IMR-90 (cell line): ENCODE measurements around the gene PRRC2A. TPM values are rescaled to one million over a fixed set of nuclear protein-coding genes. Genes with fewer than 3 reads are reported as not detected.

Experiments used
- ATAC-seq: fragments of 200-7000 bp; cut with Tn5 transposase; 2 replicates; pipeline ENCODE4 v1.9.1; 2020; ENCODE audit warnings: low read depth, mild to moderate bottlenecking, moderate library complexity
- BruUV-seq: library from RNA; stranded (reverse); fragments of 400-500 nt; replicated peaks from 2 replicates; lab custom pipeline; 2021; lab: Mats Ljungman, UMichigan
- CTCF ChIA-PET: fragments of 300-600 bp; formaldehyde crosslinking; extraction: SDS; loops from one replicate; lab custom pipeline; 2021; ENCODE audit warnings: antibody characterized with exemption; lab: Yijun Ruan, JAX
- POLR2A ChIA-PET: fragments of 300-600 bp; sonication (Branson Sonifier 250); formaldehyde crosslinking; loops from one replicate; lab custom pipeline; 2022; ENCODE audit warnings: antibody characterized with exemption; ENCODE audit not compliant: unreplicated experiment; lab: Charles Lee
- DNase-seq: peaks from one replicate; pipeline ENCODE4 v3.0.0; 2013
- H2AFZ ChIP-seq: replicated peaks from 2 replicates; pipeline ENCODE3; 2013; ENCODE audit warnings: low read length, mild to moderate bottlenecking; ENCODE audit not compliant: poor library complexity
- H2AK5ac ChIP-seq: 2 replicates; pipeline ENCODE4 v1.6.1; 2013; ENCODE audit warnings: low read depth, low read length, inconsistent platforms
- H2AK9ac ChIP-seq: replicated peaks from 2 replicates; pipeline ENCODE3; 2013; ENCODE audit warnings: mild to moderate bottlenecking, low read depth, low read length, moderate library complexity; ENCODE audit not compliant: poor library complexity
- H2BK120ac ChIP-seq: 2 replicates; pipeline ENCODE4 v1.6.1; 2013; ENCODE audit warnings: low read depth, low read length, inconsistent platforms
- H2BK15ac ChIP-seq: 3 replicates; pipeline ENCODE4 v1.6.1; 2013; ENCODE audit warnings: low read depth, low read length, inconsistent platforms
- H2BK20ac ChIP-seq: 2 replicates; pipeline ENCODE4 v1.6.1; 2013; ENCODE audit warnings: low read depth, mild to moderate bottlenecking, inconsistent platforms, low read length, moderate library complexity
- H2BK5ac ChIP-seq: 2 replicates; pipeline ENCODE4 v1.6.1; 2013; ENCODE audit warnings: mild to moderate bottlenecking, low read depth, low read length, inconsistent platforms; ENCODE audit not compliant: poor library complexity, severe bottlenecking
- H3K14ac ChIP-seq: replicated peaks from 2 replicates; pipeline ENCODE4 v1.6.1; 2013; ENCODE audit warnings: low read depth, low read length, inconsistent platforms
- H3K18ac ChIP-seq: 2 replicates; pipeline ENCODE4 v1.6.1; 2013; ENCODE audit warnings: low read depth, low read length, control low read depth
- H3K23ac ChIP-seq: 2 replicates; pipeline ENCODE4 v1.6.1; 2013; ENCODE audit warnings: low read depth, low read length, inconsistent platforms
- H3K27ac ChIP-seq: 2 replicates; pipeline ENCODE4 v1.5.1; 2013; ENCODE audit warnings: mild to moderate bottlenecking, control low read depth, low read length; ENCODE audit not compliant: insufficient read depth
- H3K27me3 ChIP-seq: 2 replicates; pipeline ENCODE4 v1.6.1; 2013; ENCODE audit warnings: low read length; ENCODE audit not compliant: control insufficient read depth, insufficient read depth
- H3K36me3 ChIP-seq: 2 replicates; pipeline ENCODE4 v1.6.1; 2013; ENCODE audit warnings: low read length, mixed read lengths; ENCODE audit not compliant: control insufficient read depth, insufficient read depth
- H3K4ac ChIP-seq: 2 replicates; pipeline ENCODE4 v1.6.1; 2013; ENCODE audit warnings: low read depth, low read length, inconsistent platforms
- H3K4me1 ChIP-seq: 2 replicates; pipeline ENCODE4 v1.6.1; 2013; ENCODE audit warnings: low read length, mixed read lengths; ENCODE audit not compliant: control insufficient read depth, insufficient read depth
- H3K4me2 ChIP-seq: 2 replicates; pipeline ENCODE4 v1.6.1; 2013; ENCODE audit warnings: low read depth, mild to moderate bottlenecking, control low read depth, low read length, moderate library complexity
- H3K4me3 ChIP-seq: 2 replicates; pipeline ENCODE4 v1.5.1; 2013; ENCODE audit warnings: low read depth, mild to moderate bottlenecking, control low read depth, low read length, moderate library complexity; ENCODE audit not compliant: insufficient read depth
- H3K56ac ChIP-seq: 2 replicates; pipeline ENCODE4 v1.6.1; 2013; ENCODE audit warnings: low read length, inconsistent platforms; ENCODE audit not compliant: insufficient read depth; ENCODE audit errors: extremely low read depth
- H3K79me1 ChIP-seq, 2 experiments: 2 replicates each; pipeline ENCODE4 v1.6.1; 2013; ENCODE audit warnings: low read length in 2 of 2, inconsistent platforms in 1 of 2, low read depth in 1 of 2
- H3K9ac ChIP-seq: 2 replicates; pipeline ENCODE4 v1.6.1; 2013; ENCODE audit warnings: low read depth, low read length, control low read depth
- H3K9me1 ChIP-seq: 2 replicates; pipeline ENCODE4 v1.6.1; 2013; ENCODE audit warnings: low read length, inconsistent platforms; ENCODE audit not compliant: insufficient read depth
- H3K9me3 ChIP-seq: 2 replicates; pipeline ENCODE4 v1.6.1; 2013; ENCODE audit warnings: low read length; ENCODE audit not compliant: control insufficient read depth, insufficient read depth
- H4K20me1 ChIP-seq: 2 replicates; pipeline ENCODE4 v1.6.1; 2013; ENCODE audit warnings: low read length, inconsistent platforms; ENCODE audit not compliant: insufficient read depth
- H4K5ac ChIP-seq: 2 replicates; pipeline ENCODE4 v1.6.1; 2013; ENCODE audit warnings: mild to moderate bottlenecking, low read depth, low read length, control low read depth
- H4K8ac ChIP-seq, 2 experiments: 2 replicates each; pipeline ENCODE4 v1.6.1; 2013; ENCODE audit warnings: low read depth in 2 of 2, low read length in 2 of 2, control low read depth in 1 of 2, inconsistent platforms in 1 of 2
- H4K91ac ChIP-seq: 2 replicates; pipeline ENCODE4 v1.6.1; 2013; ENCODE audit warnings: low read depth, low read length, inconsistent platforms; ENCODE audit not compliant: insufficient read depth
- ELK1 ChIP-seq: fragments of 150-350 bp; IDR thresholded peaks from 2 replicates; pipeline ENCODE4 v1.6.1; 2016; ENCODE audit warnings: low read depth, mild to moderate bottlenecking, low read length, moderate library complexity, borderline replicate concordance
- FOS ChIP-seq: fragments of 150-350 bp; IDR thresholded peaks from 2 replicates; pipeline ENCODE4 v1.6.1; 2016; ENCODE audit warnings: low read depth, low read length
- MAZ ChIP-seq: IDR thresholded peaks from 2 replicates; pipeline ENCODE4 v1.6.1; 2012; ENCODE audit warnings: low read depth, mild to moderate bottlenecking, low read length, improper control_type of control experiment, moderate library complexity, borderline replicate concordance
- NFE2L2 ChIP-seq: fragments of 150-350 bp; IDR thresholded peaks from 2 replicates; pipeline ENCODE4 v1.6.1; 2016; ENCODE audit warnings: low read depth, mild to moderate bottlenecking, low read length
- RAD21 ChIP-seq: IDR thresholded peaks from 2 replicates; pipeline ENCODE4 v1.6.1; 2012; ENCODE audit warnings: low read length, improper control_type of control experiment
- RCOR1 ChIP-seq: IDR thresholded peaks from 2 replicates; pipeline ENCODE4 v1.6.1; 2012; ENCODE audit warnings: mild to moderate bottlenecking, low read length, improper control_type of control experiment; ENCODE audit not compliant: insufficient replicate concordance
- RFX5 ChIP-seq: IDR thresholded peaks from 2 replicates; pipeline ENCODE4 v1.8.0; 2012; ENCODE audit warnings: low read depth, mild to moderate bottlenecking, low read length, moderate library complexity
- WGBS, 2 experiments: methylation state at CpG; one replicate each; pipeline versions ENCODE4 v1.1.5 to v1.1.7; 2013; ENCODE audit warnings: missing lambda C conversion rate in 2 of 2; ENCODE audit not compliant: insufficient read length in 1 of 2; ENCODE audit errors: extremely low coverage in 2 of 2; 5-methylcytosine and 5-hydroxymethylcytosine counted together
- dilution Hi-C: fragments of 300-500 bp; cut with HindIII; formaldehyde crosslinking; loops from one replicate; pipeline ENCODE4 v1.14.3; 2018; ENCODE audit warnings: low sequenced_read_pairs; ENCODE audit not compliant: unreplicated experiment
- in situ Hi-C: fragments of 300-500 bp; cut with MboI; formaldehyde crosslinking; loops from 3 replicates; pipeline ENCODE4 v1.14.3; 2019; ENCODE audit warnings: low sequenced_read_pairs, inconsistent platforms, mixed read lengths
- intact Hi-C: fragments of 100-400 bp; cut with micrococcal nuclease; formaldehyde crosslinking; loops from 2 replicates; pipeline ENCODE4 v1.10.0; 2022
- polyA plus RNA-seq, 3 experiments: library from polyadenylated mRNA; depleted of rRNA; stranded (reverse); fragments of >200 nt; gene quantifications; 2 replicates each; pipeline ENCODE4 v1.2.3, GENCODE V29; 2012; ENCODE audit warnings: low replicate concordance in 1 of 3
- total RNA-seq: library from RNA; depleted of rRNA; stranded (reverse); fragments of >200 nt; gene quantifications from 2 replicates; pipeline ENCODE4 v1.2.3, GENCODE V29; 2012
- TF ChIP-seq, protein P1 (sequence below): conservative IDR thresholded peaks from 2 replicates; pipeline ENCODE4 v1.5.1; 2012; ENCODE audit warnings: mild to moderate bottlenecking, low read depth, low read length, improper control_type of control experiment

The PRRC2A gene
- total and polyA plus RNA-seq, 2 of the 4 experiments (the other 2 are of a cell fraction), result 7.7 to 88.6 TPM

DNA sequence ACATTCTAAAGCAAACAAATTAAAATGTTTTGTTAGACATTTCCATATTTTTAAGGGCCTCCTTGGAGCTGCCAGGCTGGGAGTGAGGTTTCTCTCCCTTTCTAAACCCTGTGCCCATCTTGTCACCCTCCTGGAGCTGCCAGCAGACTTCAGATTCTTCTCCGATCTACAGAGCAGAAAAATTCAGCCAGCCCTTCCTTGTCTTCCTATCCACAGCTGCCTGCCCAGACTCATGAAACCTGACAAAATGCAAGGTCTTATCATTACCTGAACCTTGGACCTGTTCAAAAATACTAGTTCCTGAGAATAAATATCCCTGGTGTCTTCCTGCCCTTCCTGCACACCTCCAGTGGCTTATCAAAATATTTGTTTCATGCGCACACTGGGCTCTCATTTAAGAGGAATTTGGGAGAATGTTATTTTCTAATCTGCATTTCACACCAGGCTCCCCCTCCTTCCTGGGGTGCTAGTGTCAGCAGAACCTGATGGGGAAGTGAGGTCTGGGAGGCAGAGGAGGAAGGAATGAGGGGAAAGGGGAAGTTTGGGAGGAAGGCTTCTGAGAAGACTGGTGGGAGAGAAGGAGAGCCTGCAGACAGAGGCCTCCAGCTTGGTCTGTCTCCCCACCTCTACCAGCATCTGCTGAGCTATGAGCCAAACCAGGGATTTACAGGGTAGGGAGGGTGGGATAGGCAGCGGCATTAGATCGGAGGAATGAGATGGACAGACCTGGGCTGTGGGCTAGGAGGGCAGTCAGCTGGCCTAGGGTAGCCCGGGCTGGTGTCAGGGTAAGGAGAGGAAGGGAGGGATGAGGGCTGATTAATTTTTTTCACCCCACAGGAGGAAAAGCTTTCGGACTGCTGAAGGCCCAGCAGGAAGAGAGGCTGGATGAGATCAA lies 5.6 kb upstream of the PRRC2A start, which contains the start of gene AIF1 (continued):
- TF ChIP-seq, protein P1, sequence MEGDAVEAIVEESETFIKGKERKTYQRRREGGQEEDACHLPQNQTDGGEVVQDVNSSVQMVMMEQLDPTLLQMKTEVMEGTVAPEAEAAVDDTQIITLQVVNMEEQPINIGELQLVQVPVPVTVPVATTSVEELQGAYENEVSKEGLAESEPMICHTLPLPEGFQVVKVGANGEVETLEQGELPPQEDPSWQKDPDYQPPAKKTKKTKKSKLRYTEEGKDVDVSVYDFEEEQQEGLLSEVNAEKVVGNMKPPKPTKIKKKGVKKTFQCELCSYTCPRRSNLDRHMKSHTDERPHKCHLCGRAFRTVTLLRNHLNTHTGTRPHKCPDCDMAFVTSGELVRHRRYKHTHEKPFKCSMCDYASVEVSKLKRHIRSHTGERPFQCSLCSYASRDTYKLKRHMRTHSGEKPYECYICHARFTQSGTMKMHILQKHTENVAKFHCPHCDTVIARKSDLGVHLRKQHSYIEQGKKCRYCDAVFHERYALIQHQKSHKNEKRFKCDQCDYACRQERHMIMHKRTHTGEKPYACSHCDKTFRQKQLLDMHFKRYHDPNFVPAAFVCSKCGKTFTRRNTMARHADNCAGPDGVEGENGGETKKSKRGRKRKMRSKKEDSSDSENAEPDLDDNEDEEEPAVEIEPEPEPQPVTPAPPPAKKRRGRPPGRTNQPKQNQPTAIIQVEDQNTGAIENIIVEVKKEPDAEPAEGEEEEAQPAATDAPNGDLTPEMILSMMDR, result no peak

- WGBS, 2 experiments, result 21% methylated on average over 2 of the region's 7 CpGs; no CpG with 5 or more reads in 1 of the 2 experiments
- Histone ChIP-seq H4K5ac (no peak overlapping the region), H4K91ac (no peak overlapping the region), H3K4ac (no peak overlapping the region), H3K27me3 (peaks cover 7% of the 10 kb centered on the region), H3K9me3 (no peaks in the 10 kb centered on the region), H3K23ac (no peak overlapping the region), H3K4me1 (no peaks in the 10 kb centered on the region), H4K8ac (no peak overlapping the region), H2BK15ac (no peak overlapping the region), H3K4me2 (no peak overlapping the region), H2BK5ac (no peak overlapping the region), H3K79me1 (no peaks in the 10 kb centered on the region), H2BK20ac (no peak overlapping the region), H3K27ac (no peak overlapping the region), H3K9ac (no peak overlapping the region), H2BK120ac (no peak overlapping the region), H3K9me1 (0 out of 2 replicates have a peak, but pooled peaks cover 3% of the 10 kb centered on the region), H3K4me3 (no peak overlapping the region), H4K20me1 (peaks cover 3% of the 10 kb centered on the region; the same call in 1 of the 2 replicates), H2AK5ac (no peak overlapping the region), H2AFZ (no peak overlapping the region), H3K36me3 (no peaks in the 10 kb centered on the region), H2AK9ac (no peak overlapping the region), H3K14ac (no peak overlapping the region), H3K56ac (no peak overlapping the region), H3K18ac (no peak overlapping the region)
- no peak for ATAC-seq
- ChIA-PET CTCF (no interaction called here), POLR2A (no interaction called here)
- in situ Hi-C loops, result no loop called here
- DNase-seq, result no peak
- dilution Hi-C loops, result no loop called here
- no TSS peak for BruUV-seq
- intact Hi-C loops, result loop anchor here (2.0 kb wide), 1 partner anchor 55 kb away; no protein-coding TSS in a partner anchor
- no peak for TF ChIP-seq RCOR1
- no peak for TF ChIP-seq RFX5
- TF ChIP-seq FOS, result no peak
- no peak for TF ChIP-seq ELK1
- TF ChIP-seq, protein P1, result no peak
- TF ChIP-seq NFE2L2, result no peak
- no peak for TF ChIP-seq MAZ
- TF ChIP-seq RAD21, result no peak
These were observed 4.8 kb upstream of the PRRC2A start for GRCh38 chr6:31615748-31616147.
